IPS DF 6.9 (cell line): ENCODE data around the gene AOPEP.

Source experiments
- DNase-seq: peaks from one replicate; pipeline ENCODE4 v3.0.0-alpha.2; 2013; ENCODE audit warnings: low read depth, low spot score
- H3K27ac ChIP-seq: one replicate; pipeline ENCODE4 v1.5.1; 2013; ENCODE audit warnings: low read length, control low read depth
- H3K27me3 ChIP-seq: 2 replicates; pipeline ENCODE4 v1.6.1; 2013; ENCODE audit warnings: mild to moderate bottlenecking, low read length; ENCODE audit not compliant: control insufficient read depth, insufficient read depth
- H3K36me3 ChIP-seq: 2 replicates; pipeline ENCODE4 v1.6.1; 2013; ENCODE audit warnings: low read length; ENCODE audit not compliant: control insufficient read depth, insufficient read depth
- H3K4me1 ChIP-seq: 2 replicates; pipeline ENCODE4 v1.6.1; 2013; ENCODE audit warnings: low read length; ENCODE audit not compliant: control insufficient read depth, insufficient read depth
- H3K4me3 ChIP-seq: 2 replicates; pipeline ENCODE4 v1.5.1; 2013; ENCODE audit warnings: mild to moderate bottlenecking, low read length
- H3K9me3 ChIP-seq: 2 replicates; pipeline ENCODE4 v1.6.1; 2013; ENCODE audit warnings: low read length, inconsistent platforms; ENCODE audit not compliant: control insufficient read depth, insufficient read depth
- WGBS: extraction: QIAGEN DNeasy Blood & Tissue Kit; methylation state at CpG from one replicate; pipeline ENCODE4 v1.1.7; 2013; ENCODE audit warnings: mixed read lengths, missing lambda C conversion rate; ENCODE audit not compliant: insufficient read length, insufficient coverage; 5-methylcytosine and 5-hydroxymethylcytosine counted together

Gene AOPEP

GRCh38 chr9:94760010-94760409 is 33.5 kb downstream of the AOPEP start:
- DNase-seq, result no peak
- peaks cover 5% of the 10 kb centered on the region; the same call in 1 of the 2 replicates for H3K36me3 ChIP-seq
- no peaks in the 10 kb centered on the region for H3K27me3 ChIP-seq
- WGBS, result no CpG with 5 or more reads among the region's 7 CpGs
- H3K4me1 ChIP-seq, result no peaks in the 10 kb centered on the region
- H3K27ac ChIP-seq, result no peak overlapping the region
- H3K9me3 ChIP-seq, result no peaks in the 10 kb centered on the region
- no peak overlapping the region for H3K4me3 ChIP-seq

DNA sequence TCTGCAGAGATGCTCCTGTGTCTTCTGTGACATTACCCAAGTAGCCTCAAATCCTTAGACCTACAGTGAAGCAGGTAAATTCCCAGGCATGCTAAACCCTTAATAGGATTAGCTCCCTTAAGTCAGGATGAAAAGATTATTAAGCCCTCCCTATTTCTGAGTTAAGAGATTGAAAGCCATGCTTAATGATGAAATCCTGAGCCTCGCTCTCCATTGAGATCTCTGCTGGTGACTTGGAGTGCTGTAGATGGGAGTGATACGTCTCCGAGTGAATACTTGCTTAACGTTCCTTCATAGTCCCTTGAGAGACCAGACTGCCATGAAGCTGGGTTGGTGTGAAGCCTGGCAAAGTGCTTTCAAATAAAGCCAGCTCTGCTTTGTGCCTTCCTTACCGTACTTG is 34.2 kb downstream of the AOPEP start:
- no CpG with 5 or more reads among the region's 5 CpGs for WGBS
- Histone ChIP-seq H3K4me1 (no peaks in the 10 kb centered on the region), H3K4me3 (no peak overlapping the region), H3K27me3 (no peaks in the 10 kb centered on the region), H3K27ac (no peak overlapping the region), H3K9me3 (no peaks in the 10 kb centered on the region), H3K36me3 (peaks cover 5% of the 10 kb centered on the region; the same call in 1 of the 2 replicates)
- no peak for DNase-seq

DNA sequence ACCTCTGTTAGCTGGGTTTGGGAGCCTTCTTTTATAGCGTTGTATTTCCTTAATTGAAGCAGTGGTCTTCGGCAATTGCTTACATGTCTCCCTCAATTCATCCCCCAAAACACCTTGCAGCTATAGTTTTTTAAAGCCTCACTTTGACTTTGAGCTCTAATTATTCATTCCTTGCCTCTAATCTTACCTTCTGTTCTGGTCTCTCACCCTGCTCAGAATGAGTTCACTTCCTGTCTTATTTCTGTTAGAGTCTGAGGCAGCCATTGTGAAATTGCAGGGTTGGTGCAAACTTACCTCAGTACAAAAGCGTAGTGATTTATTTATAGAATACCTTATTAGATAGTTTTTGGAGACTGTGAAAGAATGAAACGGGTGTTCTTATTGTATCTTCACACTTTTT is 35.0 kb downstream of the AOPEP start:
- no CpG with 5 or more reads among the region's 4 CpGs for WGBS
- peaks cover 5% of the 10 kb centered on the region; the same call in 1 of the 2 replicates for H3K36me3 ChIP-seq
- no peaks in the 10 kb centered on the region for H3K9me3 ChIP-seq
- no peaks in the 10 kb centered on the region for H3K4me1 ChIP-seq
- no peak overlapping the region for H3K27ac ChIP-seq
- no peaks in the 10 kb centered on the region for H3K27me3 ChIP-seq
- no peak for DNase-seq
- no peak overlapping the region for H3K4me3 ChIP-seq

DNA sequence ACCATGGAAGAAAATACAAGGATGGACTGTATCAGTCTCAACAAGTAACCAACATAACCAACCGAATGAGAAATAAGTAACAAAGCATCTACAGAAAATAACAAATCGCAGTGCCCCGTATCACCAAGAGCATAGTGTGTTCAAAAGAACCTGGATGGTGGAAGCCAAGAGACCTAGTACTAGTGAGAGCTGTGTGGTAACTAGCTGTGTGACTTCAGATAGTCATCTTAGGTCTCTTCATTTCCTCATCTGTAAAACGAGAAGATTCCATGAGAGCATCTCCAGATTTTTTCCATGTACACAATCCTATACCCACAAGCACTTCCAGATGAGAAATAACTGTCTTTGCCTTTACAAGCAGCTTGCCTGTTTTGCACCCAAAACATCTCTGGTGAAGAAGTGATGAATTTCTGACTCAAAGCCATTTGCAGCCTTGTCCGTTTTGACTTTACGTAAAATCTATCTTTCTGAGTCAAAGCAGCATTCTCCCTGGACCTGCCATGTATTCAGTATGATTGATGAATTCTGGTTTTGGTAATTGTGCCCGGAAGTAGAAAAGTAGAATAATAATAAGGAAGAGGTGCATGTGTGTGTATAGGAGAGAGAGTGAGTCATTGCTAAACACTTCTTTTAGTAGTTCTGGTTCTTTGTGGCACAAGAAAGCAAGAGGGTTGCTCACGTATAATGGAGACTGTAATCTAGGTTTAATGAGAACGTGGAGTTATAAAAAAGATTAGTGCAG is 41.0 kb downstream of the AOPEP start:
- Histone ChIP-seq H3K27ac (no peak overlapping the region), H3K4me3 (no peak overlapping the region), H3K4me1 (0 out of 2 replicates have a peak, but pooled peaks cover 1% of the 10 kb centered on the region), H3K9me3 (no peaks in the 10 kb centered on the region), H3K27me3 (no peaks in the 10 kb centered on the region), H3K36me3 (no peaks in the 10 kb centered on the region)
- whole genome bisulfite sequencing, result 100% methylated on average over 2 of the region's 9 CpGs
- no peak for DNase-seq

GRCh38 chr9:94768766-94769165 is 42.3 kb downstream of the AOPEP start:
- Histone ChIP-seq H3K36me3 (no peaks in the 10 kb centered on the region), H3K27ac (no peak overlapping the region), H3K4me1 (0 out of 2 replicates have a peak, but pooled peaks cover 1% of the 10 kb centered on the region), H3K9me3 (no peaks in the 10 kb centered on the region), H3K27me3 (no peaks in the 10 kb centered on the region), H3K4me3 (no peak overlapping the region)
- WGBS, result no CpG with 5 or more reads among the region's 3 CpGs
- DNase-seq, result no peak

DNA sequence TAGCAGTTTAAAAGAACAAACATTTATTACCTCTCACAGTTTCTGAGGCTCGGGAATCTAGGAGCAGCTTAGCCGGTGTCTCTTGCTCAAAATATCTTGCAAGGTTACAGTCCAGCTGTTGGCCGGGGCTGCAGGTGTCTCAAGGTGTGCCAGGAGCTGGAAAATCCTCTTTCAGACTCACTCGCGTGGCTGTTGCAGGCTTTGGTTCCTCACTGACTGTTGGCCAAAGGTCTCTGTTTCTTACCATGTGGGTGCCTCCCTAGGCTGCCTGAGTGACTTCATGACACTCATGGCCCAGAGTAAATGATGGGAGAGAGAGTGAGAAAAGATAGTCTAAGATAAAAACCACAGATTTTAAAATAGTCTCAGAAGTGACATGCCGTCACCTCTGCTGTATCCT is 43.8 kb downstream of the AOPEP start:
- no CpG with 5 or more reads among the region's 6 CpGs for WGBS
- no peaks in the 10 kb centered on the region for H3K27me3 ChIP-seq
- H3K4me3 ChIP-seq, result no peak overlapping the region
- no peak overlapping the region for H3K27ac ChIP-seq
- DNase-seq, result no peak
- 0 out of 2 replicates have a peak, but pooled peaks cover 1% of the 10 kb centered on the region for H3K4me1 ChIP-seq
- H3K9me3 ChIP-seq, result no peaks in the 10 kb centered on the region
- H3K36me3 ChIP-seq, result no peaks in the 10 kb centered on the region

- Histone ChIP-seq H3K9me3 (no peaks in the 10 kb centered on the region), H3K4me1 (0 out of 2 replicates have a peak, but pooled peaks cover 1% of the 10 kb centered on the region), H3K27ac (no peak overlapping the region), H3K36me3 (no peaks in the 10 kb centered on the region), H3K27me3 (no peaks in the 10 kb centered on the region), H3K4me3 (no peak overlapping the region)
- WGBS, result no CpG with 5 or more reads among the region's 3 CpGs
- no peak for DNase-seq
Measured at GRCh38 chr9:94771096-94771495, 44.6 kb downstream of the AOPEP start.

GRCh38 chr9:94772144-94772543 is 45.6 kb downstream of the AOPEP start:
- no peak for DNase-seq
- no peak overlapping the region for H3K27ac ChIP-seq
- no peaks in the 10 kb centered on the region for H3K9me3 ChIP-seq
- no CpG with 5 or more reads among the region's 3 CpGs for WGBS
- H3K36me3 ChIP-seq, result no peaks in the 10 kb centered on the region
- 0 out of 2 replicates have a peak, but pooled peaks cover 1% of the 10 kb centered on the region for H3K4me1 ChIP-seq
- H3K4me3 ChIP-seq, result no peak overlapping the region
- H3K27me3 ChIP-seq, result no peaks in the 10 kb centered on the region

DNA sequence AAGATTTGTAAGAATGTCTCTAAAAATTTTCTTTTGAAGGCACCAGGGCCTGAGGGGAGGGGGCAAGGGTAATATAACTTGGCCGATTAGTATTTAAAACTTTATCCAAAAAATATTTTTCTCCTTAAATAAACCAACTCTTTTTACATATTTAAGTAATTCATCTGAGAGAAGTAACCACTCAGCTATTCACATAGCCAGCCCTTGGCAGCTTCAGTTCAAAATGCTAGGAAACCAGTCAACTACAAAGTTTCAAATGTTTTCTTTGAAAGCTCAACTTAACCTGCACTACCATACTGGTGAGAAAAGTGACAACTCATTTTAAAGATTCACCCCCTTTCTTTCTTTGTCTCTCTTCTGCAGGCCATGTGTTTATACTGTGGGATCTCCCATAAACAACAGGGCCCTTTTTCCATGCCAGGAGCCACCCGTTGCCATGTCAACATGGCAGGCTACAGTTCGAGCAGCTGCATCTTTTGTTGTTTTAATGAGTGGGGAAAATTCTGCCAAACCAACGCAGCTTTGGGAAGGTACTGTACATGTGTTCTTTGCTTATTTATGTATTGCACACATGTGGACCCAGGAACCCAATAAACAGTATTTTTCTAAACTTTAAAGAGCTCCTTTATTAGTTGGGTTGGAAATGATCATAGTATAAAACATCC is 46.3 kb downstream of the AOPEP start:
- Histone ChIP-seq H3K9me3 (no peaks in the 10 kb centered on the region), H3K4me1 (0 out of 2 replicates have a peak, but pooled peaks cover 1% of the 10 kb centered on the region), H3K4me3 (no peak overlapping the region), H3K27me3 (no peaks in the 10 kb centered on the region), H3K36me3 (no peaks in the 10 kb centered on the region), H3K27ac (no peak overlapping the region)
- no CpG with 5 or more reads among the region's 4 CpGs for WGBS
- DNase-seq, result no peak

DNA sequence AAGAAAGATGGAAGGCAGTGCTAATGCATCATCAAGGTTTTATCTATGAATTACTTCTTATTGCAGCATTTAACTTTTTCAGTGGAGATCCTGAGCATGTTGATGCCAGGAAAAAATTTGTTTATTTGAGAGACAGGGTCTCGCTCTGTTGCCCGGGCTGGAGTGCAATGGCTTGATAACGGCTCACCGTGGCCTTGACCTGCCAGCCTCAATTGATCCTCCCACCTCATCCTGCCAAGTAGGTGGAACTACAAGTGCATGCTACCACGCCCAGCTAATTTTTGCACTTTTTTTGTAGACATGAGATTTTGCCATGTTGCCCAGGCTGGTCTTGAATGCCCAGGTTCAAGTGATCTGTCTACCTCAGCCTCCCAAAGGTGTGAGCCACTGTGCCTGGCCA is 47.2 kb downstream of the AOPEP start:
- no CpG with 5 or more reads among the region's 5 CpGs for WGBS
- no peak for DNase-seq
- Histone ChIP-seq H3K36me3 (no peaks in the 10 kb centered on the region), H3K4me3 (no peak overlapping the region), H3K27me3 (no peaks in the 10 kb centered on the region), H3K9me3 (no peaks in the 10 kb centered on the region), H3K27ac (no peak overlapping the region), H3K4me1 (0 out of 2 replicates have a peak, but pooled peaks cover 1% of the 10 kb centered on the region)
